WERI-Rb-1 (cell line): ENCODE measurements around the gene TTC12.

ENCODE experiments used
- DNase-seq: peaks from one replicate; pipeline ENCODE4 v3.0.0-alpha.2; 2020
- H3K27ac ChIP-seq: fragments of 250-450 bp; sonication (Bioruptor Pico); 2 replicates; pipeline ENCODE4 v1.5.1; 2020; ENCODE audit warnings: mild to moderate bottlenecking, moderate library complexity
- H3K27me3 ChIP-seq: fragments of 250-450 bp; sonication (Bioruptor Pico); 2 replicates; pipeline ENCODE4 v1.5.1; 2021; ENCODE audit warnings: mild to moderate bottlenecking, low read depth, moderate library complexity; ENCODE audit not compliant: insufficient read depth, severe bottlenecking
- H3K36me3 ChIP-seq: fragments of 250-450 bp; sonication (Bioruptor Pico); 2 replicates; pipeline ENCODE4 v1.5.1; 2020; ENCODE audit warnings: mild to moderate bottlenecking, moderate library complexity
- H3K4me3 ChIP-seq: 2 replicates; pipeline ENCODE4 v1.5.1; 2011; ENCODE audit warnings: low read depth, mild to moderate bottlenecking, control low read depth, low read length
- H3K9me3 ChIP-seq: fragments of 250-450 bp; sonication (Bioruptor Pico); 2 replicates; pipeline ENCODE4 v1.5.1; 2021; ENCODE audit warnings: mild to moderate bottlenecking, moderate library complexity; ENCODE audit not compliant: severe bottlenecking
- CTCF ChIP-seq: IDR thresholded peaks from 2 replicates; pipeline ENCODE4 v1.5.1; 2011; ENCODE audit warnings: low read depth, mild to moderate bottlenecking, control low read depth, inconsistent platforms, low read length

TTC12 gene

GRCh38 chr11:113415343-113415742 is 101.0 kb downstream of the TTC12 start:
- Histone ChIP-seq H3K36me3 (no peaks in the 10 kb centered on the region), H3K27ac (no peak overlapping the region), H3K4me3 (no peak overlapping the region), H3K27me3 (no peaks in the 10 kb centered on the region), H3K9me3 (no peaks in the 10 kb centered on the region)
- TF ChIP-seq CTCF: no peak
- DNase-seq: no peak
